GM12873 (cell line): Measurements from ENCODE around the gene ZDHHC13.

Experiments
- CTCF ChIP-seq: IDR thresholded peaks from 2 replicates; pipeline ENCODE4 v1.5.1; 2012; ENCODE audit warnings: low read depth, mild to moderate bottlenecking, moderate library complexity, low read length, control low read depth; ENCODE audit not compliant: insufficient read depth; ENCODE audit errors: missing control alignments

The ZDHHC13 gene

GRCh38 chr11:19122960-19123615 lies 6.1 kb downstream of the ZDHHC13 start:
- TF ChIP-seq CTCF, result no peak

- no peak for TF ChIP-seq CTCF
Observed at GRCh38 chr11:19134004-19134403, 17.0 kb downstream of the ZDHHC13 start.

GRCh38 chr11:19145319-19145718 lies 28.4 kb downstream of the ZDHHC13 start:
- no peak for TF ChIP-seq CTCF

GRCh38 chr11:19156892-19157291 lies 39.9 kb downstream of the ZDHHC13 start:
- no peak for TF ChIP-seq CTCF

- TF ChIP-seq CTCF, result no peak
Observed at GRCh38 chr11:19160847-19161246, 43.9 kb downstream of the ZDHHC13 start.

- no peak for TF ChIP-seq CTCF
Observed at GRCh38 chr11:19161651-19162050, 44.7 kb downstream of the ZDHHC13 start.

- no peak for TF ChIP-seq CTCF
Observed at GRCh38 chr11:19162951-19163505, 46.1 kb downstream of the ZDHHC13 start.

- no peak for TF ChIP-seq CTCF
Observed at GRCh38 chr11:19163617-19164016, 46.6 kb downstream of the ZDHHC13 start.
